ENCODE data around the gene CRYZ. TPM values are rescaled to one million over a fixed set of nuclear protein-coding genes. Genes with fewer than 3 reads are reported as not detected.
"Not testable (repeated sequence)": the region's sequence is repeated elsewhere in the genome, so short reads cannot be mapped to it uniquely, and the experiment has no call there.

Gene CRYZ
- total RNA-seq, 4 donors from 2014 or later, result 29.5 to 45.7 (median 38.8) TPM

DNA sequence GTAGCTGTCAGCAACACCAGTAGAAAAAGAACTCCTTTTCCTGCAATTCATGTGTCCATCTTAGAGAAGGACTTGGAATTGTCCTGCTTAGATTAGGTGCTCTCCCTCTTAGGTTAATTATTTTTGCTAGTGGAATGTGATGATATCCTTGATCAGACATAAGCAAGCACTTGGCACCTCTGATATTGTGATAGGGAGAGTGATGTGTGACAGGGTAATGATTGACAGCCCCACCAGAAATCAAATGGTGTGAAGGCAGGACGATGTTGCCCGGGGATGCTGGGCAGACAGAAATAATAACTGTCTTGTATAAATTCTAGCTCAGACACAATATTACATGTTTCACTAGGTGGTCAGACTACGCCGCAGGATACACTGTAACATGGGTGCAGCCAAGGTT is 4.5 kb upstream of the CRYZ start:
- DNase-seq (ENCODE audit: extremely low spot score), result no peak
- H3K27ac ChIP-seq (replicated peaks in 1 of 4), result no peak overlapping the region
- peaks cover 10 to 57% (median 51%) of the 10 kb centered on the region in 4 donors for H3K36me3 ChIP-seq
- H3K4me1 ChIP-seq, result peaks cover 14 to 28% (median 20%) of the 10 kb centered on the region in 4 donors
- no peak for TF ChIP-seq POLR2A (IDR thresholded peaks at IDR 0.05; ENCODE audit: low read depth)
- TF ChIP-seq EP300 (IDR thresholded peaks at IDR 0.05), result no peak
- TF ChIP-seq POLR2AphosphoS5 (IDR thresholded peaks at IDR 0.05), result no peak
- TF ChIP-seq CTCF (IDR thresholded peaks at IDR 0.05), result no peak
- H3K9me3 ChIP-seq, result no peaks in the 10 kb centered on the region
- H3K4me3 ChIP-seq, result no peak overlapping the region
- WGBS, result 96% methylated on average over 4 of the region's 4 CpGs
- intact Hi-C loops (cut with DNase I), result loop anchor here (10.0 kb wide), 1 partner anchor 533 kb away; no protein-coding TSS in a partner anchor
- no peaks in the 10 kb centered on the region for H3K27me3 ChIP-seq

- TF ChIP-seq EP300 (IDR thresholded peaks at IDR 0.05), result no peak
- peak; percentile 67 to 72 (median 69) for TF ChIP-seq CTCF (IDR thresholded peaks at IDR 0.05)
- H3K27ac ChIP-seq (replicated peaks in 1 of 4), result peak overlapping the region; percentile 84 to 91 (median 87)
- H3K4me3 ChIP-seq, result peak overlapping the region; percentile 76 to 93 (median 80)
- no peaks in the 10 kb centered on the region for H3K9me3 ChIP-seq
- DNase-seq (ENCODE audit: extremely low spot score), result no peak
- intact Hi-C loops (cut with DNase I), result loop anchor here (10.0 kb wide), 1 partner anchor 529 kb away; no protein-coding TSS in a partner anchor
- H3K27me3 ChIP-seq, result no peaks in the 10 kb centered on the region
- H3K36me3 ChIP-seq, result peaks cover 0 to 23% (median 18%) of the 10 kb centered on the region in 4 donors
- WGBS, result 23% methylated on average over 11 of the region's 11 CpGs
- peaks cover 41 to 56% (median 47%) of the 10 kb centered on the region in 4 donors for H3K4me1 ChIP-seq
These were observed 994 bp upstream of the CRYZ start for GRCh38 chr1:74733604-74734484.

GRCh38 chr1:74732071-74732946 is 541 bp downstream of the CRYZ start:
- 14% methylated on average over 11 of the region's 17 CpGs for WGBS
- peaks cover 41 to 64% (median 49%) of the 10 kb centered on the region in 4 donors for H3K4me1 ChIP-seq

DNA sequence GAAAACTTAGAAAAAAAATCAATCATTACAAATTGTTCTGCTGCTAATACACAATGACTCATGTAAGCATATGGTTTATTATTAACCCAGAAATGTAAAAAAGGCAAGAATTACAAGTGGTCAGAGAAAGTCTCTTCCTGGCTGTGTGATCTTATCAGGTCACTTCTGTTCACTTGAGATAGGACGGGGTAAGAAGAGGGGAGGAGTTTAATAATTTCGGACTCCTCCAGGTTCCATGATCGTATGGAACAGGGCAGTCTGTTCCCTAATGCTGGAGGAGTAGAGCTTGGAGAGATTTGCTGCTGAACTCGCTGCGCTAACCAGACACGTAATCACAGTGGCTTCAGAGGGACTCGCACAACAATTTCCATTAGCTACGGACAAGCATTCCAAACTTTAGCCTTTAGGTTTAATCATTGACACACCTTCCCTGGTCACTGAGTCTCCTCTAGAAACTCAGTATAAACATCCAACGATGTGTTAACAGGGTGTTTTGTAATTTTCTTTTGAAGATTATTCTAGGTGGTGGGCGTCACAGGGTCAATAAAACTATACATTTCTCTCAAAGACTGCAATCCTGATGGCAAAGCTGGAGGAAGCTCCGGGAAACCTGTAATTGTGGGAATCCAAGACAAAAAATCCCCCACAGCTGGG is 1.3 kb downstream of the CRYZ start:
- 66% methylated on average over 11 of the region's 11 CpGs for WGBS
- intact Hi-C loops (cut with DNase I), result loop anchor here (10.0 kb wide), 1 partner anchor 527 kb away; no protein-coding TSS in a partner anchor
- peaks cover 0 to 6% (median under 1%) of the 10 kb centered on the region in 4 donors for H3K36me3 ChIP-seq
- DNase-seq (ENCODE audit: extremely low spot score), result no peak
- no peaks in the 10 kb centered on the region for H3K9me3 ChIP-seq
- H3K4me3 ChIP-seq, result peak overlapping the region; percentile 76 to 93 (median 80)
- H3K27ac ChIP-seq (replicated peaks in 1 of 4), result peak overlapping the region in 1 of 4 donors; percentile 2
- H3K27me3 ChIP-seq, result no peaks in the 10 kb centered on the region
- peaks cover 41 to 64% (median 49%) of the 10 kb centered on the region in 4 donors for H3K4me1 ChIP-seq
- TF ChIP-seq CTCF (IDR thresholded peaks at IDR 0.05) (no peak), POLR2AphosphoS5 (IDR thresholded peaks at IDR 0.05) (no peak), POLR2A (IDR thresholded peaks at IDR 0.05; ENCODE audit: low read depth) (no peak), EP300 (IDR thresholded peaks at IDR 0.05) (no peak)

More at GRCh38 chr1:74732071-74732946, 541 bp downstream of the CRYZ start:
- intact Hi-C loops (cut with DNase I), result loop anchor here (10.0 kb wide), 1 partner anchor 528 kb away; no protein-coding TSS in a partner anchor
- DNase-seq (ENCODE audit: extremely low spot score); H3K27me3 ChIP-seq; H3K9me3 ChIP-seq: not testable (repeated sequence)
- peaks cover 0 to 14% (median 8%) of the 10 kb centered on the region in 4 donors for H3K36me3 ChIP-seq
- peak overlapping the region; percentile 84 to 91 (median 87) for H3K27ac ChIP-seq (replicated peaks in 1 of 4)
- H3K4me3 ChIP-seq, result peak overlapping the region; percentile 76 to 93 (median 80)

All from esophagus muscularis mucosa (tissue), 4 donors.